HepG2 (cell line): Measurements from ENCODE around the gene PELO. TPM values are rescaled to one million over a fixed set of nuclear protein-coding genes. Genes with fewer than 3 reads are reported as not detected.

Experiments used
- ARID4A ChIP-seq: sonication (generic); formaldehyde crosslinking; IDR thresholded peaks from 2 replicates; pipeline ENCODE4 v1.5.0; 2020; ENCODE audit warnings: mild to moderate bottlenecking, missing genetic modification reagents, borderline replicate concordance
- FOXA1 ChIP-seq, 2 experiments: fragments of 450-650 bp in 1 of 2; sonication (generic) in 1 of 2; formaldehyde crosslinking in 1 of 2; IDR thresholded peaks; 2 replicates each; pipeline versions ENCODE4 v1.4.0 to v1.6.1; 2016 to 2020; ENCODE audit warnings: missing genetic modification reagents in 1 of 2
- NAIF1 ChIP-seq: sonication (generic); formaldehyde crosslinking; IDR thresholded peaks from 2 replicates; pipeline ENCODE4 v1.5.0; 2020; ENCODE audit warnings: mild to moderate bottlenecking, missing genetic modification reagents, borderline replicate concordance
- NFIC ChIP-seq: IDR thresholded peaks from 2 replicates; pipeline ENCODE4 v1.6.1; 2012; ENCODE audit warnings: mild to moderate bottlenecking, low read length, inconsistent platforms
- PITX1 ChIP-seq: sonication (generic); formaldehyde crosslinking; IDR thresholded peaks from 2 replicates; pipeline ENCODE4 v1.5.1; 2020; ENCODE audit warnings: mild to moderate bottlenecking, missing genetic modification reagents
- PTBP1 ChIP-seq: fragments of 200-400 bp; formaldehyde crosslinking; IDR thresholded peaks from 2 replicates; pipeline ENCODE4 v1.6.1; 2018; ENCODE audit warnings: low read length, low read depth; ENCODE audit not compliant: poor library complexity, severe bottlenecking
- SAP130 ChIP-seq: IDR thresholded peaks from 2 replicates; pipeline ENCODE4 v1.6.1; 2016; ENCODE audit warnings: low read depth
- SIN3B ChIP-seq: fragments of 150-350 bp; IDR thresholded peaks from 2 replicates; pipeline ENCODE4 v1.6.1; 2014; ENCODE audit warnings: low read length
- SMYD3 ChIP-seq: sonication (generic); formaldehyde crosslinking; IDR thresholded peaks from 2 replicates; pipeline ENCODE4 v1.8.1; 2023; ENCODE audit warnings: mild to moderate bottlenecking, missing genetic modification reagents
- ZFYVE20 ChIP-seq: sonication (generic); formaldehyde crosslinking; IDR thresholded peaks from 2 replicates; pipeline ENCODE4 v1.8.0; 2023; ENCODE audit warnings: low read depth, mild to moderate bottlenecking, moderate library complexity, missing genetic modification reagents, borderline replicate concordance
- ZNF570 ChIP-seq: sonication (generic); formaldehyde crosslinking; IDR thresholded peaks from 2 replicates; pipeline ENCODE4 v1.4.0; 2020; ENCODE audit warnings: mild to moderate bottlenecking, missing genetic modification reagents, borderline replicate concordance
- ZXDC ChIP-seq: sonication (generic); formaldehyde crosslinking; IDR thresholded peaks from 2 replicates; pipeline ENCODE4 v1.5.0; 2020; ENCODE audit warnings: mild to moderate bottlenecking, missing genetic modification reagents
- polyA plus RNA-seq, 8 experiments: library from polyadenylated mRNA; depleted of rRNA in 3 of 8; stranded (reverse) in 7 of 8; unstranded in 1 of 8; fragments of >200 nt; fragmentation: Illumina TruSeq in 4 of 8; extraction: Trizol in 4 of 8; gene quantifications; 2 replicates each; pipeline versions ENCODE4 v1.2.1 to v1.2.3, GENCODE V29; 2011 to 2016; ENCODE audit warnings: low read depth in 4 of 8, missing spikeins in 1 of 8, mixed read lengths in 1 of 8; ENCODE audit not compliant: insufficient read depth in 1 of 8
- total RNA-seq, 5 experiments: library from RNA; depleted of rRNA; stranded (reverse); fragments of >200 nt; fragmentation: Illumina TruSeq; extraction: Trizol; gene quantifications; 2 replicates each; pipeline ENCODE4 v1.2.3, GENCODE V29; 2016; ENCODE audit warnings: low read depth in 1 of 5
- TF ChIP-seq, protein P1 (sequence below): sonication (generic); formaldehyde crosslinking; IDR thresholded peaks from 2 replicates; pipeline ENCODE4 v1.4.0; 2020; ENCODE audit warnings: mild to moderate bottlenecking, missing genetic modification reagents
- TF ChIP-seq, protein P2 (sequence below): sonication (generic); formaldehyde crosslinking; IDR thresholded peaks from 2 replicates; pipeline ENCODE4 v1.5.1; 2020; ENCODE audit warnings: mild to moderate bottlenecking, missing genetic modification reagents, borderline replicate concordance
- TF ChIP-seq, protein P3 (sequence below): IDR thresholded peaks from 2 replicates; pipeline ENCODE4 v1.6.1; 2016; ENCODE audit warnings: low read depth

Gene PELO
- total and polyA plus RNA-seq, 2 of the 13 experiments (the other 11 are each of a cell fraction or from before 2014, with no cell fraction given) = 19.0 to 23.9 TPM

DNA sequence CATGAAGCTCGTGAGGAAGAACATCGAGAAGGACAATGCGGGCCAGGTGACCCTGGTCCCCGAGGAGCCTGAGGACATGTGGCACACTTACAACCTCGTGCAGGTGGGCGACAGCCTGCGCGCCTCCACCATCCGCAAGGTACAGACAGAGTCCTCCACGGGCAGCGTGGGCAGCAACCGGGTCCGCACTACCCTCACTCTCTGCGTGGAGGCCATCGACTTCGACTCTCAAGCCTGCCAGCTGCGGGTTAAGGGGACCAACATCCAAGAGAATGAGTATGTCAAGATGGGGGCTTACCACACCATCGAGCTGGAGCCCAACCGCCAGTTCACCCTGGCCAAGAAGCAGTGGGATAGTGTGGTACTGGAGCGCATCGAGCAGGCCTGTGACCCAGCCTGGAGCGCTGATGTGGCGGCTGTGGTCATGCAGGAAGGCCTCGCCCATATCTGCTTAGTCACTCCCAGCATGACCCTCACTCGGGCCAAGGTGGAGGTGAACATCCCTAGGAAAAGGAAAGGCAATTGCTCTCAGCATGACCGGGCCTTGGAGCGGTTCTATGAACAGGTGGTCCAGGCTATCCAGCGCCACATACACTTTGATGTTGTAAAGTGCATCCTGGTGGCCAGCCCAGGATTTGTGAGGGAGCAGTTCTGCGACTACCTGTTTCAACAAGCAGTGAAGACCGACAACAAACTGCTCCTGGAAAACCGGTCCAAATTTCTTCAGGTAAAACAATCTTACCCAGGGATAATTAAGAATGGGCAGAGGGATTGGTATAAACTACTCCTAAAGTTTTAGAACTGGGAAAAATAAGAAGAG, 12.9 kb downstream of the PELO start (continued):
- TF ChIP-seq ZXDC (CRISPR knock-in tag) = no peak
- TF ChIP-seq NAIF1 = no peak; the same call in 1 of the 2 replicates
- TF ChIP-seq, protein P1, sequence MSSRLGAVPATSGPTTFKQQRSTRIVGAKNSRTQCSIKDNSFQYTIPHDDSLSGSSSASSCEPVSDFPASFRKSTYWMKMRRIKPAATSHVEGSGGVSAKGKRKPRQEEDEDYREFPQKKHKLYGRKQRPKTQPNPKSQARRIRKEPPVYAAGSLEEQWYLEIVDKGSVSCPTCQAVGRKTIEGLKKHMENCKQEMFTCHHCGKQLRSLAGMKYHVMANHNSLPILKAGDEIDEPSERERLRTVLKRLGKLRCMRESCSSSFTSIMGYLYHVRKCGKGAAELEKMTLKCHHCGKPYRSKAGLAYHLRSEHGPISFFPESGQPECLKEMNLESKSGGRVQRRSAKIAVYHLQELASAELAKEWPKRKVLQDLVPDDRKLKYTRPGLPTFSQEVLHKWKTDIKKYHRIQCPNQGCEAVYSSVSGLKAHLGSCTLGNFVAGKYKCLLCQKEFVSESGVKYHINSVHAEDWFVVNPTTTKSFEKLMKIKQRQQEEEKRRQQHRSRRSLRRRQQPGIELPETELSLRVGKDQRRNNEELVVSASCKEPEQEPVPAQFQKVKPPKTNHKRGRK = no peak
- TF ChIP-seq ZFYVE20 (CRISPR knock-in tag) = no peak
- TF ChIP-seq SAP130 = peak; percentile 55
- no peak for TF ChIP-seq NFIC
- no peak for TF ChIP-seq PTBP1
- TF ChIP-seq, protein P2, sequence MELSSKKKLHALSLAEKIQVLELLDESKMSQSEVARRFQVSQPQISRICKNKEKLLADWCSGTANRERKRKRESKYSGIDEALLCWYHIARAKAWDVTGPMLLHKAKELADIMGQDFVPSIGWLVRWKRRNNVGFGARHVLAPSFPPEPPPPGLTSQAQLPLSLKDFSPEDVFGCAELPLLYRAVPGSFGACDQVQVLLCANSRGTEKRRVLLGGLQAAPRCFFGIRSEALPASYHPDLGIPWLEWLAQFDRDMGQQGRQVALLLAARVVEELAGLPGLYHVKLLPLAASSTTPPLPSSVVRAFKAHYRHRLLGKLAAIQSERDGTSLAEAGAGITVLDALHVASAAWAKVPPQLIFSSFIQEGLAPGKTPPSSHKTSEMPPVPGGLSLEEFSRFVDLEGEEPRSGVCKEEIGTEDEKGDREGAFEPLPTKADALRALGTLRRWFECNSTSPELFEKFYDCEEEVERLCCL = no peak
- TF ChIP-seq FOXA1 (IDR thresholded peaks at IDR 0.05) = no peak
- no peak for TF ChIP-seq FOXA1 (CRISPR knock-in tag; IDR thresholded peaks at IDR 0.05)
- TF ChIP-seq ZNF570 = no peak
- peak; percentile 77 for TF ChIP-seq ARID4A
- TF ChIP-seq SIN3B = no peak
- no peak; the same call in 1 of the 2 replicates for TF ChIP-seq PITX1 (CRISPR knock-in tag)
- TF ChIP-seq, protein P3, sequence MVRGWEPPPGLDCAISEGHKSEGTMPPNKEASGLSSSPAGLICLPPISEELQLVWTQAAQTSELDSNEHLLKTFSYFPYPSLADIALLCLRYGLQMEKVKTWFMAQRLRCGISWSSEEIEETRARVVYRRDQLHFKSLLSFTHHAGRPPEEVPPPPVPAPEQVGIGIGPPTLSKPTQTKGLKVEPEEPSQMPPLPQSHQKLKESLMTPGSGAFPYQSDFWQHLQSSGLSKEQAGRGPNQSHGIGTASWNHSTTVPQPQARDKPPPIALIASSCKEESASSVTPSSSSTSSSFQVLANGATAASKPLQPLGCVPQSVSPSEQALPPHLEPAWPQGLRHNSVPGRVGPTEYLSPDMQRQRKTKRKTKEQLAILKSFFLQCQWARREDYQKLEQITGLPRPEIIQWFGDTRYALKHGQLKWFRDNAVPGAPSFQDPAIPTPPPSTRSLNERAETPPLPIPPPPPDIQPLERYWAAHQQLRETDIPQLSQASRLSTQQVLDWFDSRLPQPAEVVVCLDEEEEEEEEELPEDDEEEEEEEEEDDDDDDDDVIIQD (CRISPR knock-in tag) = no peak
- no peak for TF ChIP-seq SMYD3 (CRISPR knock-in tag)
